Bronchial epithelial cell (primary cell): ENCODE results near the gene MAP1B. TPM values are rescaled to one million over a fixed set of nuclear protein-coding genes. Genes with fewer than 3 reads are reported as not detected.

ENCODE experiments used
- DNase-seq: peaks from one replicate; pipeline ENCODE4 v3.0.0-alpha.2; 2010; ENCODE audit warnings: low read depth
- FAIRE-seq: peaks from 2 replicates; lab custom pipeline; 2011; peaks lifted over from hg19 to GRCh38; lab: Jason Lieb, UNC
- H3K27me3 ChIP-seq: 2 replicates; pipeline ENCODE4 v1.5.1; 2011; ENCODE audit warnings: low read length; ENCODE audit not compliant: control insufficient read depth, insufficient read depth
- H3K36me3 ChIP-seq: 2 replicates; pipeline ENCODE4 v1.5.1; 2011; ENCODE audit warnings: low read length; ENCODE audit not compliant: control insufficient read depth, insufficient read depth
- H3K4me3 ChIP-seq: 2 replicates; pipeline ENCODE4 v1.5.1; 2011; ENCODE audit warnings: mild to moderate bottlenecking, low read depth, low read length, control low read depth
- total RNA-seq: library from RNA; depleted of rRNA; stranded (reverse); fragments of >200 nt; gene quantifications from 2 replicates; pipeline ENCODE4 v1.2.1, GENCODE V29; 2014
- TF ChIP-seq, protein P1 (sequence below): IDR thresholded peaks from 2 replicates; pipeline ENCODE4 v1.5.1; 2011; ENCODE audit warnings: mild to moderate bottlenecking, moderate library complexity, low read length, control low read depth, inconsistent platforms; ENCODE audit not compliant: insufficient read depth, severe bottlenecking

The MAP1B gene
- total RNA-seq, 1 donor from 2014 or later: 5.8 TPM

- TF ChIP-seq, protein P1, sequence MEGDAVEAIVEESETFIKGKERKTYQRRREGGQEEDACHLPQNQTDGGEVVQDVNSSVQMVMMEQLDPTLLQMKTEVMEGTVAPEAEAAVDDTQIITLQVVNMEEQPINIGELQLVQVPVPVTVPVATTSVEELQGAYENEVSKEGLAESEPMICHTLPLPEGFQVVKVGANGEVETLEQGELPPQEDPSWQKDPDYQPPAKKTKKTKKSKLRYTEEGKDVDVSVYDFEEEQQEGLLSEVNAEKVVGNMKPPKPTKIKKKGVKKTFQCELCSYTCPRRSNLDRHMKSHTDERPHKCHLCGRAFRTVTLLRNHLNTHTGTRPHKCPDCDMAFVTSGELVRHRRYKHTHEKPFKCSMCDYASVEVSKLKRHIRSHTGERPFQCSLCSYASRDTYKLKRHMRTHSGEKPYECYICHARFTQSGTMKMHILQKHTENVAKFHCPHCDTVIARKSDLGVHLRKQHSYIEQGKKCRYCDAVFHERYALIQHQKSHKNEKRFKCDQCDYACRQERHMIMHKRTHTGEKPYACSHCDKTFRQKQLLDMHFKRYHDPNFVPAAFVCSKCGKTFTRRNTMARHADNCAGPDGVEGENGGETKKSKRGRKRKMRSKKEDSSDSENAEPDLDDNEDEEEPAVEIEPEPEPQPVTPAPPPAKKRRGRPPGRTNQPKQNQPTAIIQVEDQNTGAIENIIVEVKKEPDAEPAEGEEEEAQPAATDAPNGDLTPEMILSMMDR: no peak
- H3K4me3 ChIP-seq: no peak overlapping the region
- DNase-seq (peak; percentile 43), FAIRE-seq (no peak)
- no peaks in the 10 kb centered on the region for H3K27me3 ChIP-seq
- H3K36me3 ChIP-seq: no peaks in the 10 kb centered on the region
Measured at GRCh38 chr5:72145348-72145747, 38.1 kb downstream of the MAP1B start.

- no peak for FAIRE-seq
- H3K4me3 ChIP-seq: no peak overlapping the region
Measured at GRCh38 chr5:72146056-72146455, 38.8 kb downstream of the MAP1B start.

DNA sequence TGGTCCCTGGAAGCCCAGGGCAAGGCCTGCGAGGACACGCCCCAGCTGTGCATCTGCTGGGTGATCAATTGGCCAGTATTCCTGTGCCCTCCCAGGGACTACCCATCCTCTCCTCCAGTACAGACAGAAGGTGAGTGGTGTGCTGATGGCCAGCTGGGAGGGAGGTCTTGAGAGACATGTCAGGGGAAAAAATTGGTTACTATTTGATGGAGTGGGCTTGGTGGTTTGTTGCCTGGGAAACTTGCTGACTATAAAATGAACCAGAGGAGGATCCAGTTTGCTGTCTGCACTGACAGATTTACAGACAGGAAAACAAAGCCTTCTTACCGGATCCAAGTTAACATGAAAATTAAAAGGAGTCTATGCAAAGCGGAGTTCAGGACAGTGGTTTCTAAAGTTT is 40.3 kb downstream of the MAP1B start:
- TF ChIP-seq, protein P1: no peak
- no peak for FAIRE-seq
- H3K36me3 ChIP-seq: no peaks in the 10 kb centered on the region
- no peak for DNase-seq
- H3K27me3 ChIP-seq: no peaks in the 10 kb centered on the region
- no peak overlapping the region for H3K4me3 ChIP-seq

More at GRCh38 chr5:72146056-72146455, 38.8 kb downstream of the MAP1B start:
- DNase-seq: no peak
- Histone ChIP-seq H3K36me3 (no peaks in the 10 kb centered on the region), H3K27me3 (no peaks in the 10 kb centered on the region)
- TF ChIP-seq, protein P1: no peak

DNA sequence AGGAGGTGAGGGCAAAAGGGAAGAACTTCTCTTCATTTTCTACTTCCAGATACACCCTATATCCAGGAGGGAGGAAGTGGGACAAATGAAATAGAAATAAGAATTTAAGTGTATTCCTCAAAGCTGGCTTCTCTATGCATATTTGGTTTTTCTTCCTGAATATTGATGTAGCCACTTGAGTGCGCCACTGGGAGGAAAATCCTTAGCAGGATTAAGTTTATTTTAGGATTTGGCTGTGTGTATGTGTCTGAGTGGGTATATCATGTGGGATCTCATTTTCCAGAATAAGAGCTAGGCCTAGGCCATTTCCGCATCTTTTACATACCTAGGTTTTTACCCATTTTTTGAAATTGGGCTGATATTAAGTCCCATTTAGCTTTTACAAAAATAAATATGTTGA is 42.5 kb downstream of the MAP1B start:
- H3K27me3 ChIP-seq: no peaks in the 10 kb centered on the region
- no peak overlapping the region for H3K4me3 ChIP-seq
- no peak for FAIRE-seq
- no peaks in the 10 kb centered on the region for H3K36me3 ChIP-seq
- DNase-seq: no peak
- TF ChIP-seq, protein P1: no peak

- no peaks in the 10 kb centered on the region for H3K36me3 ChIP-seq
- no peaks in the 10 kb centered on the region for H3K27me3 ChIP-seq
- TF ChIP-seq, protein P1: no peak
- FAIRE-seq (no peak), DNase-seq (peak; percentile 33)
- H3K4me3 ChIP-seq: no peak overlapping the region
Measured at GRCh38 chr5:72151169-72151568, 43.9 kb downstream of the MAP1B start.

DNA sequence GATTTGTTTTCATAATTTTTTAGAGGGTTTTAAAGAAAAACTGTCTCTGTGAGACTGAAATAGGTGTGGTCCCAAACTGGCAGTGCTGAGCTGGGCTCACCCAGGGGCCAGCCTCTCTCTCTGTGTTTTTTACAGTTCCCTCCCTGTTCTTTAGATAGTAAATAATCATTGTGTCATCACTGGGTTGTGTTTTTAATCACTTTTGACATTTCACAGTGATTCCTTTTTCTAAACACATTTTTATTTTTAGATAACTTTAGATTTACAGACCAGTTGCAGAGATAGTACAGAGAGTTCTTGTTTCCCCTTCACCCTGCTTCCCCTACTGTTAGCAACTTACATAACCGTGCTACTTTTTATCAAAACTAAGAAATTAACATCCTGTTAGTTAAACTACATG is 44.4 kb downstream of the MAP1B start:
- H3K36me3 ChIP-seq: no peaks in the 10 kb centered on the region
- FAIRE-seq (no peak), DNase-seq (no peak)
- H3K27me3 ChIP-seq: no peaks in the 10 kb centered on the region
- H3K4me3 ChIP-seq: no peak overlapping the region
- TF ChIP-seq, protein P1: no peak
